ENCODE data around the gene EPHA2.
"Not testable (repeated sequence)": the region's sequence is repeated elsewhere in the genome, so short reads cannot be mapped to it uniquely, and the experiment has no call there.

Gene EPHA2

DNA sequence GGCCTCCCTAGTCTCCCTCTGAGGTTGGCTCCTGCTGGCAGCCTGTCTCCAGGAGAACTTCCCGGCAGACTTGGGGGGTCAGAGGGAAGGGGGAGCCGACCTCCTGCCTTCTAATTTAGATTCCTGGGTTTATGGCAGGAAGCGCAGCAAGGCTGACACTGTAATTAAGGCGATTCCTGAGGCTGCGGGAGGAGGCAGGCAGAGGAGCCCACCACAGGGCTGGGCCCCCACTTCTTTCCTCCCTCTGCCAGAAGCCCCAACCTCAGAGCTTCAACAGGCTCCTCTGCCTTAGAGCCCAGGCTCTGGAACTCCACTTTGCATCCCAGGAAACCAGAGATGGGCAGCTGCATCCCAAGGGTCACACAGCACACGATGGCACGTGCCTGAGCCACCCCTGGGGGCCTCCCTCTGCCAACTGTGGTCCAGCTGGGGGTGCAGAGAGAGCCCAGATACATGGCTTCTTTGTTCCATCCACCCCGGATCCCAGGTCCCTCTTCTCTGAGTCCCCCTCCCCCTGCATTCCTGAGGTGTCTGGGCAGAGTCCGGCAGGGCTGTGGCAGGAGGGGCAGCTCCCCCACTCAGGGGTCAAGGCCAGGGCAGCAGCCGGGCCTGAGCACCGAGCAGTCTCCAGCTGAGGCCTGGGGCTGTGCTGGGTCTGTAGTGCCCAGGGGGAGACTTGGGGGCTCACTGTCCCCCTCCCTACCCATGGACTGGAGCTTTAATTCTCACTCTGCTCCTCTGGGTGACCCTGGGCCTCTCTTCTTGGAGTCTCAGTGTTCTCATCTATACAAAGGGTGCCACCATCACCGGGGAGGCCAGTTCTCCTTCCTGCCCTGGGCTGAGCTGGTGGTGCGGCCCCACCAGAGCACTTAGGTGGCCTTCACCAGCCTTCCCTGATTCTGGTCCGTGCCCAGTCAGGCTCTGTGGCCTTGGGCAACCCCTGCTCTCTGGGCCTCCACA is 43.0 kb downstream of the EPHA2 start:
- TF ChIP-seq, protein P1, sequence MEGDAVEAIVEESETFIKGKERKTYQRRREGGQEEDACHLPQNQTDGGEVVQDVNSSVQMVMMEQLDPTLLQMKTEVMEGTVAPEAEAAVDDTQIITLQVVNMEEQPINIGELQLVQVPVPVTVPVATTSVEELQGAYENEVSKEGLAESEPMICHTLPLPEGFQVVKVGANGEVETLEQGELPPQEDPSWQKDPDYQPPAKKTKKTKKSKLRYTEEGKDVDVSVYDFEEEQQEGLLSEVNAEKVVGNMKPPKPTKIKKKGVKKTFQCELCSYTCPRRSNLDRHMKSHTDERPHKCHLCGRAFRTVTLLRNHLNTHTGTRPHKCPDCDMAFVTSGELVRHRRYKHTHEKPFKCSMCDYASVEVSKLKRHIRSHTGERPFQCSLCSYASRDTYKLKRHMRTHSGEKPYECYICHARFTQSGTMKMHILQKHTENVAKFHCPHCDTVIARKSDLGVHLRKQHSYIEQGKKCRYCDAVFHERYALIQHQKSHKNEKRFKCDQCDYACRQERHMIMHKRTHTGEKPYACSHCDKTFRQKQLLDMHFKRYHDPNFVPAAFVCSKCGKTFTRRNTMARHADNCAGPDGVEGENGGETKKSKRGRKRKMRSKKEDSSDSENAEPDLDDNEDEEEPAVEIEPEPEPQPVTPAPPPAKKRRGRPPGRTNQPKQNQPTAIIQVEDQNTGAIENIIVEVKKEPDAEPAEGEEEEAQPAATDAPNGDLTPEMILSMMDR (IDR thresholded peaks at IDR 0.05; ENCODE audit: control insufficient read depth, extremely low read depth, insufficient read depth), result no peak
- no peak overlapping the region for H3K4me3 ChIP-seq (ENCODE audit: low read depth, low read length)
- DNase-seq (ENCODE audit: low read depth), result no peak

- DNase-seq (ENCODE audit: low read depth), result no peak
- H3K4me3 ChIP-seq (ENCODE audit: low read depth, low read length), result no peak overlapping the region
- TF ChIP-seq, protein P1 (IDR thresholded peaks at IDR 0.05; ENCODE audit: control insufficient read depth, extremely low read depth, insufficient read depth), result no peak
Measured at GRCh38 chr1:16111771-16112595, 43.9 kb downstream of the EPHA2 start.

GRCh38 chr1:16110884-16111283 is 45.0 kb downstream of the EPHA2 start:
- H3K4me3 ChIP-seq (ENCODE audit: low read depth, low read length), result no peak overlapping the region
- TF ChIP-seq, protein P1 (IDR thresholded peaks at IDR 0.05; ENCODE audit: control insufficient read depth, extremely low read depth, insufficient read depth), result no peak

GRCh38 chr1:16110456-16110855 is 45.4 kb downstream of the EPHA2 start:
- DNase-seq (ENCODE audit: low read depth), result no peak
- TF ChIP-seq, protein P1 (IDR thresholded peaks at IDR 0.05; ENCODE audit: control insufficient read depth, extremely low read depth, insufficient read depth), result no peak
- no peak overlapping the region for H3K4me3 ChIP-seq (ENCODE audit: low read depth, low read length)

More at GRCh38 chr1:16110884-16111283, 45.0 kb downstream of the EPHA2 start:
- no peak for DNase-seq (ENCODE audit: low read depth)

- no peak overlapping the region for H3K4me3 ChIP-seq (ENCODE audit: low read depth, low read length)
- TF ChIP-seq, protein P1 (IDR thresholded peaks at IDR 0.05; ENCODE audit: control insufficient read depth, extremely low read depth, insufficient read depth), result no peak
- DNase-seq (ENCODE audit: low read depth), result no peak
Measured at GRCh38 chr1:16109571-16109970, 46.3 kb downstream of the EPHA2 start.

GRCh38 chr1:16107039-16107438 is 48.8 kb downstream of the EPHA2 start:
- not testable (repeated sequence) for DNase-seq (ENCODE audit: low read depth)

GRCh38 chr1:16101623-16102022 is 54.2 kb downstream of the EPHA2 start:
- H3K4me3 ChIP-seq (ENCODE audit: low read depth, low read length), result no peak overlapping the region
- DNase-seq (ENCODE audit: low read depth), result no peak
- TF ChIP-seq, protein P1 (IDR thresholded peaks at IDR 0.05; ENCODE audit: control insufficient read depth, extremely low read depth, insufficient read depth), result no peak

More at GRCh38 chr1:16107039-16107438, 48.8 kb downstream of the EPHA2 start:
- H3K4me3 ChIP-seq (ENCODE audit: low read depth, low read length), result not testable (repeated sequence)
